Measurements from ENCODE around the gene PCDHA4.
"Not testable (repeated sequence)": the region's sequence is repeated elsewhere in the genome, so short reads cannot be mapped to it uniquely, and the experiment has no call there.

- not testable (repeated sequence) for TF ChIP-seq CTCF (conservative IDR thresholded peaks at IDR 0.05; ENCODE audit: low read depth in 2 of 2); CREB1 (CRISPR knock-in tag; IDR thresholded peaks at IDR 0.05; ENCODE audit: low read depth); EZH2 (IDR thresholded peaks at IDR 0.05; ENCODE audit: low read depth, unreplicated experiment); POLR2AphosphoS5 (IDR thresholded peaks at IDR 0.05; ENCODE audit: low read depth); EZH2phosphoT487 (IDR thresholded peaks at IDR 0.05; ENCODE audit: unreplicated experiment)
- TF ChIP-seq, protein P1, sequence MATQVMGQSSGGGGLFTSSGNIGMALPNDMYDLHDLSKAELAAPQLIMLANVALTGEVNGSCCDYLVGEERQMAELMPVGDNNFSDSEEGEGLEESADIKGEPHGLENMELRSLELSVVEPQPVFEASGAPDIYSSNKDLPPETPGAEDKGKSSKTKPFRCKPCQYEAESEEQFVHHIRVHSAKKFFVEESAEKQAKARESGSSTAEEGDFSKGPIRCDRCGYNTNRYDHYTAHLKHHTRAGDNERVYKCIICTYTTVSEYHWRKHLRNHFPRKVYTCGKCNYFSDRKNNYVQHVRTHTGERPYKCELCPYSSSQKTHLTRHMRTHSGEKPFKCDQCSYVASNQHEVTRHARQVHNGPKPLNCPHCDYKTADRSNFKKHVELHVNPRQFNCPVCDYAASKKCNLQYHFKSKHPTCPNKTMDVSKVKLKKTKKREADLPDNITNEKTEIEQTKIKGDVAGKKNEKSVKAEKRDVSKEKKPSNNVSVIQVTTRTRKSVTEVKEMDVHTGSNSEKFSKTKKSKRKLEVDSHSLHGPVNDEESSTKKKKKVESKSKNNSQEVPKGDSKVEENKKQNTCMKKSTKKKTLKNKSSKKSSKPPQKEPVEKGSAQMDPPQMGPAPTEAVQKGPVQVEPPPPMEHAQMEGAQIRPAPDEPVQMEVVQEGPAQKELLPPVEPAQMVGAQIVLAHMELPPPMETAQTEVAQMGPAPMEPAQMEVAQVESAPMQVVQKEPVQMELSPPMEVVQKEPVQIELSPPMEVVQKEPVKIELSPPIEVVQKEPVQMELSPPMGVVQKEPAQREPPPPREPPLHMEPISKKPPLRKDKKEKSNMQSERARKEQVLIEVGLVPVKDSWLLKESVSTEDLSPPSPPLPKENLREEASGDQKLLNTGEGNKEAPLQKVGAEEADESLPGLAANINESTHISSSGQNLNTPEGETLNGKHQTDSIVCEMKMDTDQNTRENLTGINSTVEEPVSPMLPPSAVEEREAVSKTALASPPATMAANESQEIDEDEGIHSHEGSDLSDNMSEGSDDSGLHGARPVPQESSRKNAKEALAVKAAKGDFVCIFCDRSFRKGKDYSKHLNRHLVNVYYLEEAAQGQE (IDR thresholded peaks at IDR 0.05; ENCODE audit: unreplicated experiment): peak; percentile 51
Measured at GRCh38 chr5:140796072-140796717, 10.7 kb upstream of the PCDHA4 start.

Measured in GM23338 (cell line).